AG10803 (cell line): ENCODE results near the gene ZNF32.
A peak's percentile ranks its signal among the peaks of the same experiment; 100 is the strongest.

Experiments
- DNase-seq: peaks from one replicate; pipeline ENCODE4 v3.0.0; 2010; ENCODE audit warnings: low read depth
- H3K4me3 ChIP-seq: 2 replicates; pipeline ENCODE4 v1.5.1; 2011; ENCODE audit warnings: mild to moderate bottlenecking, low read length, control low read depth
- CTCF ChIP-seq: conservative IDR thresholded peaks from 2 replicates; pipeline ENCODE4 v1.5.1; 2011; ENCODE audit warnings: mild to moderate bottlenecking, low read length, control low read depth, inconsistent platforms

Gene ZNF32

DNA sequence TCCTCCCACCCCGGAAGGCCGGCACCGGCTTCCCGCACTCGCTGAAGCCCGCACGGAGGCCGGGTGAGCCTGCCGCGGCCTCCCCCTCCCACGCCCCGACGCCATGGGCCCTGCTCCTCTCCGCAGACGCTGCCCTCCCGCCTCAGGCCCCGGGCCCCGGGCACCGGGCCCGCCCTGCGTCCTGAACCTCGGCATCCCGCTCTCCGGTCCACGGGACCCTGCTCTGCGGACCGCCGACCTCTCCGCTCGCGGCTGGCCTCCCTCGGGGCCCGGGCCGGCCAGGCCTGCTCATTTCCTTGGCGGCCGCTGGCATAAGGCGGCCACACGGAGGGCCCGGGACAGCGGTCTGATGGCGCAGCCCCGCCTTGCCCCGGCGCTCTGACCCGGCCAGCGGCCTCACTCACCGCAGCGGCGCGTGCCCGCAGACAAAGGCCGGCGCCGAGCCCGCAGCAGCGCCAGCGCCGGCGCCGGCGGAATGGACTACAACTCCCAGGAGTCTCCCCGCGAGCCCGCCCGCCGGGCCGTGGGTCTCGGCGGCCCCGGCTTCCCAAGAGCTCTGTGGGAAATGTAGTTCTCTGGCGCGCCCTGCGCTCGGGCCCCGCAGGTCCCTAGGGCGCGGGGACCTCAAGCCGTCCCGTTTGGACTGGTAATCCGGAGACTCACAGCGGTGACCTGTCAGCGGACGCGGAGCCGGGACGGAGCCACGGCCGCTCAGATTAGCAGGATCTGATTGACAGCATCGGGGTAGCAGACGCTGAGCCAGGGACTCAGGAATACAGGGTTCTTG, at the start of gene ZNF32:
Gene ZNF32 (minus strand): TSS at position 484 of the 787 bp plus-strand sequence. CDS start 2,748 bp downstream, outside the sequence.
- peak; percentile 85 for DNase-seq
- peak within 1 kb of the TSS; percentile 74 for H3K4me3 ChIP-seq
- no peak for TF ChIP-seq CTCF

- TF ChIP-seq CTCF = no peak
- no peak for DNase-seq
- no peak overlapping the region for H3K4me3 ChIP-seq
These were observed 49.5 kb upstream of the ZNF32 start for GRCh38 chr10:43698156-43698555.

- no peak for DNase-seq
- no peak for TF ChIP-seq CTCF
These were observed 48.3 kb upstream of the ZNF32 start for GRCh38 chr10:43696909-43697483.

DNA sequence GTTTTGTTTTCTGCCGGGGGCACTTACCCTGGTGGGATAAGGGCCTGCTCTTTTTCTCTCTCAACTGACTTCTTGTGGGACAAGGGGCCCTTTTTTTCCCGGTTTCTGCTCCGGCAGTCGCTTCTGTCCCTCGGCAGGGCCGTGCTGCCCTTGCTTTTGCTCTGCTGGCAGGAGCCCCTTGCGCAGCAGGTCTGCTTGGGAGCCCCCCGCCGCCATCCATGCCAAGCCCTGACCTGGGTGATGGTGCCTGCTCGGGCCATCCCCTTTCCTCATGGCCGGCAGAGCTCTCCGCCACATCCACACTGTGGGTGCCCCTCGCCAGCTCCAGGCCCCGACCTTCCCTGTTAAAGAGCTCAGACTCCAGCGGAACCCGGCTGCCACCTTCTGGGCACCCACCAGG, 47.0 kb upstream of the ZNF32 start:
- TF ChIP-seq CTCF = no peak
- H3K4me3 ChIP-seq = no peak overlapping the region
- no peak for DNase-seq

More at GRCh38 chr10:43696909-43697483, 48.3 kb upstream of the ZNF32 start:
- H3K4me3 ChIP-seq = no peak overlapping the region

- no peak for TF ChIP-seq CTCF
- DNase-seq = no peak
These were observed 46.6 kb upstream of the ZNF32 start for GRCh38 chr10:43695321-43695720.

DNA sequence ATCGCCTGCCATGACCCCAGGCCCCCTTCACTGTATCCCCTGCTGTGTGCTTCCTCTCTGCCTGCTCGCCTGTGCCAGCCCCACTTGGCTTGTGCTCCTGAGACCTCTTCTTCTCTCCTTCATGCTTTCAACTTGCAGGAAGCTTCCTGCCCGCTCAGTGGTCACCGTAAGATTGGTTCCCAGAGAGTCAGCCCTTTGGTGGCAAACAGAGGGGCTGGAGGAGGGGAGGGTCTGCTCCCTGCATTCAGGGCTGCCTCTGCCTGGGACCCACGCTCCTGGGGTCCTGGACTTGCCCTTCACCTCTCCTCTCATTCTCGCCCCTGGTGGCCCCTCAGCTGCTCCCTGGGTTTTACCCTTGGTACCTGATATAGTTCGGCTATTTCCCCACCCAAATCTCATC, 45.8 kb upstream of the ZNF32 start:
- no peak for TF ChIP-seq CTCF
- no peak for DNase-seq
- H3K4me3 ChIP-seq = no peak overlapping the region

More at GRCh38 chr10:43695321-43695720, 46.6 kb upstream of the ZNF32 start:
- H3K4me3 ChIP-seq = no peak overlapping the region

- DNase-seq = no peak
These were observed 44.9 kb upstream of the ZNF32 start for GRCh38 chr10:43693602-43694001.

More at GRCh38 chr10:43693602-43694001, 44.9 kb upstream of the ZNF32 start:
- TF ChIP-seq CTCF = no peak
- no peak overlapping the region for H3K4me3 ChIP-seq
